Thymus (tissue), 11 donors: ENCODE data around the gene TDRD7. TPM values are rescaled to one million over a fixed set of nuclear protein-coding genes. Genes with fewer than 3 reads are reported as not detected.
"Not testable (repeated sequence)": the region's sequence is repeated elsewhere in the genome, so short reads cannot be mapped to it uniquely, and the experiment has no call there.

ENCODE experiments used
- DNase-seq, 9 donors: peaks; one replicate each; pipeline ENCODE4 v3.0.0-alpha.2; 2013; ENCODE audit warnings: low spot score in 9 of 9, low read depth in 6 of 9, missing footprints in 1 of 9
- H3K27ac ChIP-seq, 2 donors: one replicate each; pipeline ENCODE4 v1.5.1; 2013; ENCODE audit warnings: control low read depth in 1 of 2, low read depth in 1 of 2, low read length in 1 of 2, mild to moderate bottlenecking in 1 of 2, moderate library complexity in 1 of 2
- H3K27me3 ChIP-seq, 2 donors: one replicate each; pipeline ENCODE4 v1.5.1; 2013; ENCODE audit warnings: low read length in 1 of 2; ENCODE audit not compliant: control insufficient read depth in 2 of 2, insufficient read depth in 1 of 2
- H3K36me3 ChIP-seq, 2 donors: one replicate each; pipeline ENCODE4 v1.5.1; 2013; ENCODE audit warnings: low read length in 1 of 2, mild to moderate bottlenecking in 1 of 2, moderate library complexity in 1 of 2; ENCODE audit not compliant: control insufficient read depth in 2 of 2, insufficient read depth in 2 of 2
- H3K4me1 ChIP-seq, 2 donors: one replicate each; pipeline ENCODE4 v1.5.1; 2013; ENCODE audit warnings: low read length in 2 of 2; ENCODE audit not compliant: control insufficient read depth in 2 of 2, insufficient read depth in 2 of 2
- H3K4me3 ChIP-seq, 2 donors: one replicate each; pipeline ENCODE4 v1.5.1; 2013; ENCODE audit warnings: low read length in 2 of 2, control low read depth in 1 of 2, mild to moderate bottlenecking in 1 of 2
- H3K9me3 ChIP-seq, 2 donors: one replicate each; pipeline ENCODE4 v1.5.1; 2013; ENCODE audit warnings: low read length in 1 of 2, mild to moderate bottlenecking in 1 of 2; ENCODE audit not compliant: control insufficient read depth in 2 of 2, insufficient read depth in 1 of 2
- WGBS: extraction: QIAGEN DNeasy Blood & Tissue Kit; methylation state at CpG from one replicate; pipeline ENCODE4 v1.1.7; 2013; 5-methylcytosine and 5-hydroxymethylcytosine counted together
- polyA plus RNA-seq: library from polyadenylated mRNA; stranded (reverse); fragments of 200-250 nt; gene quantifications from one replicate; pipeline ENCODE4 v1.2.3, GENCODE V29; 2013
- total RNA-seq: library from RNA; stranded (reverse); fragments of 120-200 nt; gene quantifications from one replicate; pipeline ENCODE4 v1.2.4, GENCODE V29; 2013
- donor health status: healthy.

TDRD7 gene
- total and polyA plus RNA-seq, 2 donors = 12.3 to 14.2 TPM

DNA sequence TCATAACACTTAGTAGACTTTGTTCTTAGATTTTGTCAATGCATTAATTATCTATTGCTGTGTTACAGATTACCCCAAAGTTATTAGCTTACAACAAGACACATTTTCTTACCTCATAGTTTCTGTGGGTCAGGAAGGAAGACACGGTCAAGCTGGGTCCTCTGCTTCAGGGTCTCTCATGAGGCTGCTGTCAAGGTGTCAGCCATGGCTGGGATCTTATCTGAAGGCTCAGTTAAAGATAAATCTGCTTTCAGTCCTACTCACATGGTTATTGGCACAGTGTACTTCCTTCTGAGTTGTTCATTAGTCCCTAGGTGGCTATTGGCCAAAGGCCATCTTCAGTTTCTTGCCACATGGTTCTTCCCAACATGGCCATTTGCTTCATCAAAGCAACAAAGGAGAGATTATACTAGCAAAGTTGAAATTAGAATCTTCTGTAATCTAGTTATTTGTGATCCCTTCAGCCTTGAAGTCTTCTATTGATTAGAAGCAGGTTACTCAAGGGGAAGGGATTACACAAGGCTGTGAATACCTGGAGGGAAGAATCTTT, 25.2 kb downstream of the TDRD7 start:
- DNase-seq = no peak
- Histone ChIP-seq H3K4me1 (no peaks in the 10 kb centered on the region), H3K27ac (no peak overlapping the region), H3K4me3 (no peak overlapping the region), H3K27me3 (no peaks in the 10 kb centered on the region), H3K9me3 (no peaks in the 10 kb centered on the region), H3K36me3 (peaks cover 0 to 7% of the 10 kb centered on the region in 2 donors)
- 97% methylated on average over 1 of the region's 1 CpG for WGBS

DNA sequence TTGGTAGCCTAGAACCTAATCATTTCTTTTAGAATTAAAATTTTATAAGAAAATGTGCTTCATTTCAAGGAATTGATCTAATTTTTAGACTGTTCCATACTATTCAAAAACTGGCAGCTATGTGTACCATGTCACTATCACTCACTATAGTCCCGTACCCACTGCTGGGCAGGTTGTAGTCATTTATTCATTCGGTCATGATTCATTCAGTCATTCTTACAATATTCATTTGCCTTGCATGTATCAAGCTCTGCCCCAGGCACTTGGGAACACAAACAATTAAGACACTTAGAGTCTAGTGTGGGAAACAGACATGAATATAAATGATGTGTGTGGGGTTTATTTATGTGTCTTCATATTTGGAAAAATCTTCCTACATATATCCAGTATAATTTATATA, 26.4 kb downstream of the TDRD7 start:
- no peaks in the 10 kb centered on the region for H3K27me3 ChIP-seq
- H3K27ac ChIP-seq = no peak overlapping the region
- no peak for DNase-seq
- H3K9me3 ChIP-seq = no peaks in the 10 kb centered on the region
- peaks cover 0 to 3% of the 10 kb centered on the region in 2 donors for H3K36me3 ChIP-seq
- WGBS = 99% methylated on average over 2 of the region's 2 CpGs
- no peak overlapping the region for H3K4me3 ChIP-seq
- H3K4me1 ChIP-seq = no peaks in the 10 kb centered on the region

DNA sequence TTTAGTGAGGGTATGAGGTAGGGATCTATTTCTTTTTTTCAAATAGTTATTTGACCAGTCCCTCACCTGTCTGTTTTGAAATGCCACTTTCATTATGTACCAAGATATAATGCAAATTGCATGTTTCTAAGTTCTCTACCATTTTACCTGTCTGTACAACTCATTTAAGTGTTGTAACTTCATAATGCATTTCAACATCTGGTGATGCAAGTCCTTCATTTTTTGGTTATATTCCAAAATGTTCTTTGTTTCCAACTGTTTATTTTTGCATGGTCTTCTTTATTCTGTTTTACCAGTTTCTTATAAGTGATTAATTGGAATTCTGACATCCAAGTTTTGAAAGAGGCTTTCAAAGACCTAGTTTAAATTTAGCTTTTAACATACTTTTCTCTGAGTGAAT, 26.8 kb downstream of the TDRD7 start:
- no peak overlapping the region for H3K27ac ChIP-seq
- no peaks in the 10 kb centered on the region for H3K9me3 ChIP-seq
- H3K36me3 ChIP-seq = peaks cover 0 to 3% of the 10 kb centered on the region in 2 donors

DNA sequence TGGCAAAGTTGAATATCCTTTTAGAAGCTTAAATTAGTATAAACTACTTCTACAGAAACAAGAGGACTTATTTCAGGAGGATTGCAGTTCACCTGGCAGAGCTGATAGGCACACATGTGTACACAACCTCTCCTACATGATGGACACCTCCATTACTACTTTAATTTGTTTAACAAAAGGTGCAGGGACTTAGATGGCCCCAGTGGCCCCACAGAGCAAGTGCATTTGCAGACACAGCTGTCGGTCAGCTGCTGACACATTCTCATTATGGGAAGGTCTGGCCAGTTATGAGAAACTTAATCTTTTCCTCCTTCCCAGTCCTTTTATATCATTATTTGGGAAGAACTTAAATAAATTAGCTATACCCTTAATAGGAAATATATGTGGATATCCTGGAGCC, 28.3 kb downstream of the TDRD7 start:
- Histone ChIP-seq H3K27ac (no peak overlapping the region), H3K9me3 (no peaks in the 10 kb centered on the region), H3K4me3 (no peak overlapping the region), H3K36me3 (peaks cover 0 to 3% of the 10 kb centered on the region in 2 donors), H3K27me3 (no peaks in the 10 kb centered on the region), H3K4me1 (no peaks in the 10 kb centered on the region)
- WGBS = 94% methylated on average over 1 of the region's 1 CpG
- no peak for DNase-seq

More for the DNA sequence above, 26.8 kb downstream of the TDRD7 start:
- Histone ChIP-seq H3K27me3 (no peaks in the 10 kb centered on the region), H3K4me3 (no peak overlapping the region), H3K4me1 (no peaks in the 10 kb centered on the region)
- no peak for DNase-seq

DNA sequence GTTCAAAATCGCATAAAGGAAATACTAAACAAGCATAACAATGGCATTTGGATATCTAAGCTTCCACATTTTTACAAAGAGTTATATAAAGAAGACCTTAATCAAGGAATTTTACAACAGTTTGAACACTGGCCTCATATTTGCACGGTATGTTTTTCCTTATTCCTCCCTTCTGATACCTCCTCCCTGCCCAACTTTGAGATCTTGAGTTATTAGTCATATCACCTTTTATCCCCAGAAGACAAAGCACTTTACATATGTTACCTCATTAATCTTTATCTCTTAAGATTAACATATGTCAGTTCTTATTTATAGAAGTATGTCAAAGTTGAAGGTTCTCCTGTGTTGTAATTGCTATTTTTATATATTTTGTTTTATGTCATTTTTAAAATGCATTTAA, 29.8 kb downstream of the TDRD7 start:
- no peak overlapping the region for H3K27ac ChIP-seq
- no peaks in the 10 kb centered on the region for H3K9me3 ChIP-seq
- no peak for DNase-seq
- no peaks in the 10 kb centered on the region for H3K4me1 ChIP-seq
- no peak overlapping the region for H3K4me3 ChIP-seq
- no peaks in the 10 kb centered on the region for H3K27me3 ChIP-seq
- peaks cover 0 to 3% of the 10 kb centered on the region in 2 donors for H3K36me3 ChIP-seq
- WGBS = 97% methylated on average over 2 of the region's 2 CpGs

DNA sequence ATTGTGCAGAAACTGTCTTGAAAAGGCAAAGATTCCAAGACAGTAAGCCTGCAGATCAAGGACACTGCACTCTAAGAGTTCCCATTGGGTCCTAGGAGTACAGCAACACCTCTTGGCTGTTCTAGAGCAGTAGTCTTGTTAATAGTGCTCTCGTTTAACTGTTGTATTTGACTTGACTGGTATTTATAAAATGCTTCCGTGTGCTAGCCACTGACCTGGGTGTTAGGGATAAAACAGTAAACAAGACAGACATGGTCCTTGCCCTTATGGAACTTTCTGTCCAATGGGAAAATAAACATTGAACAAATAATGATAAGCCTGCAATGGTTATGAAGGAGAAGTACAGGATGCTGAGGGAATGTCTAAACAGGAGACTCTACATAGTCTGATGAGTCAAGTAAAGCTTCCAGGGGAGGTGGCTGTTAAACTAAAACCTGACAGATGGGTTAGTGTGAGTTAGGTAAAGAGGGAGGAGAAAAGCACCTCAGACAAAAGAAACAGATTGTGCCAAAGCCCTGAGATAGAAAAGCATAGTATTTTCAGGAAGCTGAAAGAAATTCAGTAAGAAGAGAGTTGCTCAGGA, 33.3 kb downstream of the TDRD7 start:
- WGBS = 98% methylated on average over 2 of the region's 2 CpGs
- H3K36me3 ChIP-seq = no peaks in the 10 kb centered on the region
- no peak overlapping the region for H3K4me3 ChIP-seq
- H3K27me3 ChIP-seq = no peaks in the 10 kb centered on the region
- no peaks in the 10 kb centered on the region for H3K4me1 ChIP-seq
- no peak overlapping the region for H3K27ac ChIP-seq
- DNase-seq = no peak
- H3K9me3 ChIP-seq = no peaks in the 10 kb centered on the region

DNA sequence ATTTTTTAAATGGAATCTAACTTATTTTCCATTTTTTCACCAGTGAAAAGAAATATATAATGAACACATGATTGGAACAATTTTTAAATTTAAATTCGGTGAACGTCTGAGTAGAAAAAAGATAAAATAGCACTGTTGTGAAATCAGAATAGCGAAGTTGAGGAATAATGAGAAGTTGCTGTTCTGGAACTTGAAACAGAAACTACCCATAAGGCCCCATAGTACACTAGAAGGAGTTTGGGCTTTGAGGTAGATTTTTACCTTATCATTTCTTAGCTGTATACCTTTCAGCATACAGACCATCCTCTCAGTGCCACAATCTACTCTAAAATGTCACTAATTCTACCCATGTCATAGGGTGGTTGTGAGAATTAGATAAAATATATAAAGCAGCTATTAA, 35.1 kb downstream of the TDRD7 start:
- Histone ChIP-seq H3K27ac (no peak overlapping the region), H3K36me3 (no peaks in the 10 kb centered on the region), H3K27me3 (no peaks in the 10 kb centered on the region), H3K9me3 (no peaks in the 10 kb centered on the region), H3K4me3 (no peak overlapping the region), H3K4me1 (no peaks in the 10 kb centered on the region)
- no peak for DNase-seq
- WGBS = 96% methylated on average over 3 of the region's 3 CpGs

DNA sequence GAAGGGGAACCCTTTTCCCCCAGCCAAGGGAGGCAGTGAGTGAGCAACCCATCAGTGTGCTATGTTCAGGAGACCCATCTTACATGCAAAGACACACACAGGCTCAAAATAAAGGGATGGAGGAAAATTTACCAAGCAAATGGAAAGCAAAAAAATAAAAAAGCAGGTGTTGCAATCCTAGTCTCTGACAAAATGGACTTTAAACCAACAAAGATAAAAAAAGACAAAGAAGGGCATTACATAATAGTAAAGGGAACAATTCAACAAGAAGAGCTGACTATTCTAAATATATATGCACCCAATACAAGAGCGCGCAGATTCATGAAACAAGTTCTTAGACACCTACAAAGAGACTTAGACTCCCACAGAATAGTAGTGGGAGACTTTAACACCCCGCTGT, 41.7 kb downstream of the TDRD7 start:
- not testable (repeated sequence) for H3K27ac ChIP-seq
- 97% methylated on average over 3 of the region's 3 CpGs for WGBS

DNA sequence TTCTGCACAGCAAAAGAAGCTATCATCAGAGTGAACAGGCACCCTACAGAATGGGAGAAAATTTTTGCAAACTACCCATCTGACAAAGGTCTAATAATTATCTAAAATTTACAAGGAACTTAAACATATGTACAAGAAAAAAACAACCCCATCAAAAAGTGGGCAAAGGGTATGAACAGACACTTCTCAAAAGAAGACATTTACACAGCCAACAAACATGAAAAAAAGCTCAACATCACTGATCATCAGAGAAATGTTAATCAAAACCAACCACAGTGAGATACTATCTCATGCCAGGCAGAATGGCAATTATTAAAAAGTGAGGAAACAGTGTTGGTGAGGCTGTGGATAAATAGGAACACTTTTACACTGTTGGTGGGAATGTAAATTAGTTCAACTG, 44.9 kb downstream of the TDRD7 start:
- H3K36me3 ChIP-seq, H3K27me3 ChIP-seq, H3K4me3 ChIP-seq, DNase-seq, H3K27ac ChIP-seq, H3K4me1 ChIP-seq, H3K9me3 ChIP-seq: not testable (repeated sequence)

More for the DNA sequence above, 41.7 kb downstream of the TDRD7 start:
- not testable (repeated sequence) for H3K4me1 ChIP-seq, H3K9me3 ChIP-seq, H3K36me3 ChIP-seq, DNase-seq, H3K4me3 ChIP-seq, H3K27me3 ChIP-seq
